Stomach (tissue), 4 donors: ENCODE data around the gene LILRA1.
"Not testable (repeated sequence)": the region's sequence is repeated elsewhere in the genome, so short reads cannot be mapped to it uniquely, and the experiment has no call there.

Source experiments
- POLR2A ChIP-seq, 4 donors: fragments of 450-650 bp; IDR thresholded peaks; one replicate each; pipeline ENCODE4 v1.6.1; 2016; ENCODE audit warnings: antibody characterized with exemption in 4 of 4, control low read depth in 2 of 4, mild to moderate bottlenecking in 1 of 4, moderate library complexity in 1 of 4
- POLR2AphosphoS5 ChIP-seq, 3 donors: sonication (generic); formaldehyde crosslinking; IDR thresholded peaks; one replicate each; pipeline ENCODE4 v1.6.1; 2016; ENCODE audit warnings: antibody characterized with exemption in 3 of 3
- TF ChIP-seq, protein P1 (sequence below), 7 experiments: fragments of 450-650 bp in 4 of 7; fragments of 200-600 bp in 3 of 7; sonication (generic) in 3 of 7; IDR thresholded peaks; one replicate each; pipeline ENCODE4 v1.5.1; 2016 to 2019; ENCODE audit warnings: antibody characterized with exemption in 7 of 7, control low read depth in 2 of 7, mild to moderate bottlenecking in 1 of 7

DNA sequence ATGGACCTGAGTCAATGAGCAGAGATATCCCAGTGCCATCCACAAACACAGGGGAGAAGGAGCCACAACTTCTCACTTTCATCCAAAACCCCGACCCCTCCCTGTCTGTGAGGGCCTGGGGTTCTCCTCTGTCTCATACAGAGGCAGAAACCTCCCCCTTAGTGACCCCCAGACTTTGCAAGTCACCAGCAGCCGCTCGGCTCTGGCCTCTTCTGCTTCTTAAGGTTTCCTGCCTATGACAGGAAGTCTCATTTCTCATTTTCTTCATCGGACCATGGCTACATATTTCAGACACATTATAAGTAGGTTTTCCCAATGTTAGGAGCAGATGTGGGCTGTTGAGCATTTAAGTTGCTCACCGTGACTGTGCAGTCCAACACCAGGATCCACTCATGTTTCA, 49.5 kb downstream of the LILRA1 start:
- TF ChIP-seq, protein P1, sequence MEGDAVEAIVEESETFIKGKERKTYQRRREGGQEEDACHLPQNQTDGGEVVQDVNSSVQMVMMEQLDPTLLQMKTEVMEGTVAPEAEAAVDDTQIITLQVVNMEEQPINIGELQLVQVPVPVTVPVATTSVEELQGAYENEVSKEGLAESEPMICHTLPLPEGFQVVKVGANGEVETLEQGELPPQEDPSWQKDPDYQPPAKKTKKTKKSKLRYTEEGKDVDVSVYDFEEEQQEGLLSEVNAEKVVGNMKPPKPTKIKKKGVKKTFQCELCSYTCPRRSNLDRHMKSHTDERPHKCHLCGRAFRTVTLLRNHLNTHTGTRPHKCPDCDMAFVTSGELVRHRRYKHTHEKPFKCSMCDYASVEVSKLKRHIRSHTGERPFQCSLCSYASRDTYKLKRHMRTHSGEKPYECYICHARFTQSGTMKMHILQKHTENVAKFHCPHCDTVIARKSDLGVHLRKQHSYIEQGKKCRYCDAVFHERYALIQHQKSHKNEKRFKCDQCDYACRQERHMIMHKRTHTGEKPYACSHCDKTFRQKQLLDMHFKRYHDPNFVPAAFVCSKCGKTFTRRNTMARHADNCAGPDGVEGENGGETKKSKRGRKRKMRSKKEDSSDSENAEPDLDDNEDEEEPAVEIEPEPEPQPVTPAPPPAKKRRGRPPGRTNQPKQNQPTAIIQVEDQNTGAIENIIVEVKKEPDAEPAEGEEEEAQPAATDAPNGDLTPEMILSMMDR (IDR thresholded peaks at IDR 0.05): not testable (repeated sequence)
- TF ChIP-seq POLR2A, POLR2AphosphoS5 (IDR thresholded peaks at IDR 0.05): not testable (repeated sequence)
